A549 (cell line): Measurements from ENCODE around the gene NTM. TPM values are rescaled to one million over a fixed set of nuclear protein-coding genes. Genes with fewer than 3 reads are reported as not detected.

Experiments used
- ATAC-seq, 2 experiments: fragments of 200-7000 bp in 1 of 2; fragments of >200 bp in 1 of 2; cut with Nextera tagmentation in 1 of 2; cut with Tn5 transposase in 1 of 2; 3 replicates each; pipeline versions ENCODE4 v1.8.0 to v1.9.1; 2018 to 2020; ENCODE audit warnings: mild to moderate bottlenecking in 1 of 2, moderate library complexity in 1 of 2
- CTCF ChIA-PET: fragments of 300-600 bp; sonication (Branson Sonifier 250); formaldehyde crosslinking; extraction: SDS; loops from one replicate; lab custom pipeline; 2021; ENCODE audit warnings: antibody characterized with exemption, inconsistent platforms; lab: Yijun Ruan, JAX
- POLR2A ChIA-PET: fragments of 350-600 bp; formaldehyde crosslinking; extraction: SDS; loops from one replicate; lab custom pipeline; 2021; ENCODE audit warnings: antibody characterized with exemption, inconsistent platforms; lab: Yijun Ruan, JAX
- DNase-seq, 2 experiments: peaks; one replicate each; pipeline versions ENCODE4 v3.0.0 to v3.0.0-alpha.2; 2011 to 2016; ENCODE audit warnings: low read depth in 1 of 2, low spot score in 1 of 2
- FAIRE-seq: peaks from 2 replicates; lab custom pipeline; 2011; peaks lifted over from hg19 to GRCh38; lab: Jason Lieb, UNC
- H3K27ac ChIP-seq, 2 experiments: fragments of >200 bp; sonication (Bioruptor Twin); formaldehyde crosslinking; 3 replicates each; pipeline ENCODE4 v1.5.1; 2016 to 2017
- H3K4me1 ChIP-seq: fragments of >200 bp; sonication (Bioruptor Twin); formaldehyde crosslinking; 3 replicates; pipeline ENCODE4 v1.6.1; 2016
- H3K4me2 ChIP-seq: fragments of >200 bp; sonication (Bioruptor Twin); formaldehyde crosslinking; 3 replicates; pipeline ENCODE4 v1.6.1; 2016
- H3K4me3 ChIP-seq: fragments of >200 bp; sonication (Bioruptor Twin); formaldehyde crosslinking; 3 replicates; pipeline ENCODE4 v1.5.1; 2016
- H3K9me3 ChIP-seq: fragments of >200 bp; sonication (Bioruptor Twin); formaldehyde crosslinking; 3 replicates; pipeline ENCODE4 v1.6.1; 2016
- ATOH8 ChIP-seq: fragments of 250-450 bp; sonication (Bioruptor Pico); IDR thresholded peaks from 2 replicates; pipeline ENCODE4 v1.5.0; 2020; ENCODE audit warnings: low read depth, mild to moderate bottlenecking, moderate library complexity
- CBX2 ChIP-seq: fragments of 200-600 bp; sonication (generic); IDR thresholded peaks from 2 replicates; pipeline ENCODE4 v1.6.1; 2016; ENCODE audit warnings: low read depth, mild to moderate bottlenecking, borderline replicate concordance
- CBX8 ChIP-seq: fragments of 200-600 bp; sonication (generic); IDR thresholded peaks from 2 replicates; pipeline ENCODE4 v1.6.1; 2016
- CHD2 ChIP-seq: fragments of 150-350 bp; IDR thresholded peaks from 2 replicates; pipeline ENCODE4 v1.6.1; 2014; ENCODE audit warnings: low read length; ENCODE audit not compliant: partially characterized antibody
- CHD4 ChIP-seq: fragments of 200-600 bp; sonication (generic); IDR thresholded peaks from 2 replicates; pipeline ENCODE4 v1.6.1; 2016; ENCODE audit warnings: antibody characterized with exemption, mild to moderate bottlenecking, borderline replicate concordance
- E2F6 ChIP-seq: IDR thresholded peaks from 2 replicates; pipeline ENCODE4 v1.6.1; 2012; ENCODE audit warnings: low read depth, borderline replicate concordance
- EHF ChIP-seq: fragments of 250-450 bp; sonication (Bioruptor Pico); IDR thresholded peaks from 2 replicates; pipeline ENCODE4 v1.5.0; 2020; ENCODE audit warnings: mild to moderate bottlenecking
- EHMT2 ChIP-seq: fragments of 200-600 bp; sonication (generic); IDR thresholded peaks from 2 replicates; pipeline ENCODE4 v1.6.1; 2016; ENCODE audit warnings: antibody characterized with exemption, low read depth, mild to moderate bottlenecking, moderate library complexity
- FOSL2 ChIP-seq, 2 experiments: fragments of 450-650 bp in 1 of 2; fragments of >200 bp in 1 of 2; sonication (Bioruptor Twin) in 1 of 2; formaldehyde crosslinking; IDR thresholded peaks; 2 replicates each; pipeline versions ENCODE4 v1.5.0 to v1.6.1; 2016 to 2020; ENCODE audit warnings: mild to moderate bottlenecking in 1 of 2, moderate library complexity in 1 of 2
- GATA3 ChIP-seq: IDR thresholded peaks from 2 replicates; pipeline ENCODE4 v1.6.1; 2012; ENCODE audit warnings: borderline replicate concordance
- HOXA7 ChIP-seq: fragments of 250-450 bp; sonication (Bioruptor Pico); IDR thresholded peaks from 2 replicates; pipeline ENCODE4 v1.5.0; 2020; ENCODE audit warnings: mild to moderate bottlenecking, moderate library complexity
- KDM1A ChIP-seq: fragments of 200-600 bp; sonication (generic); IDR thresholded peaks from 2 replicates; pipeline ENCODE4 v1.6.1; 2016; ENCODE audit warnings: low read depth, mild to moderate bottlenecking
- KDM5A ChIP-seq: fragments of 200-600 bp; sonication (generic); IDR thresholded peaks from 2 replicates; pipeline ENCODE4 v1.6.1; 2016; ENCODE audit warnings: antibody characterized with exemption, mild to moderate bottlenecking
- MAFK ChIP-seq: fragments of 450-650 bp; IDR thresholded peaks from 2 replicates; pipeline ENCODE4 v1.6.1; 2014; ENCODE audit not compliant: partially characterized antibody
- MAZ ChIP-seq: fragments of 150-350 bp; IDR thresholded peaks from 2 replicates; pipeline ENCODE4 v1.6.1; 2014; ENCODE audit warnings: antibody characterized with exemption, low read depth, low read length, borderline replicate concordance
- MYC ChIP-seq: IDR thresholded peaks from 2 replicates; pipeline ENCODE4 v1.6.1; 2012; ENCODE audit warnings: mild to moderate bottlenecking, inconsistent platforms, low read length, improper control_type of control experiment, borderline replicate concordance
- NFE2L2 ChIP-seq: fragments of 150-350 bp; conservative IDR thresholded peaks from 2 replicates; pipeline ENCODE4 v1.6.1; 2014; ENCODE audit warnings: low read length
- NR3C1 ChIP-seq: fragments of >200 bp; sonication (Bioruptor Twin); formaldehyde crosslinking; IDR thresholded peaks from 3 replicates; pipeline ENCODE4 v1.6.1; 2017
- PHF8 ChIP-seq: fragments of 200-600 bp; sonication (generic); IDR thresholded peaks from 2 replicates; pipeline ENCODE4 v1.6.1; 2016; ENCODE audit warnings: low read depth, mild to moderate bottlenecking, antibody characterized with exemption, moderate library complexity, borderline replicate concordance
- POLR2AphosphoS2 ChIP-seq: conservative IDR thresholded peaks from 2 replicates; pipeline ENCODE4 v1.6.1; 2012; ENCODE audit warnings: low read length, improper control_type of control experiment, inconsistent platforms
- RFX5 ChIP-seq: fragments of 450-650 bp; IDR thresholded peaks from 2 replicates; pipeline ENCODE4 v1.7.1; 2014; ENCODE audit warnings: antibody characterized with exemption, mild to moderate bottlenecking, moderate library complexity
- RNF2 ChIP-seq: fragments of 200-600 bp; sonication (generic); IDR thresholded peaks from 2 replicates; pipeline ENCODE4 v1.6.1; 2016; ENCODE audit warnings: low read depth, mild to moderate bottlenecking, antibody characterized with exemption, moderate library complexity, borderline replicate concordance
- SMC3 ChIP-seq: fragments of >200 bp; sonication (Bioruptor Twin); formaldehyde crosslinking; IDR thresholded peaks from 3 replicates; pipeline ENCODE4 v1.6.1; 2018; ENCODE audit warnings: inconsistent platforms
- ZC3H11A ChIP-seq: fragments of 450-650 bp; IDR thresholded peaks from 2 replicates; pipeline ENCODE4 v1.6.1; 2014; ENCODE audit warnings: antibody characterized with exemption, mild to moderate bottlenecking
- ZFP36 ChIP-seq: fragments of 450-650 bp; IDR thresholded peaks from 2 replicates; pipeline ENCODE4 v1.6.1; 2014; ENCODE audit warnings: borderline replicate concordance; ENCODE audit not compliant: partially characterized antibody
- WGBS: methylation state at CpG from one replicate; pipeline ENCODE4 v1.1.6; 2017; ENCODE audit errors: missing lambda C conversion rate; 5-methylcytosine and 5-hydroxymethylcytosine counted together
- polyA plus RNA-seq, 4 experiments: library from polyadenylated mRNA; depleted of rRNA in 3 of 4; stranded (reverse); fragments of >200 nt; fragmentation: RNase III in 1 of 4; extraction: RNeasy Plus Mini Kit Qiagen cat#74134 plus additional on column Dnase treatment in 1 of 4; gene quantifications; 2 replicates in 3 of 4; 3 replicates in 1 of 4; pipeline ENCODE4 v1.2.3, GENCODE V29; 2011 to 2017
- TF ChIP-seq, protein P1 (sequence below): fragments of 250-450 bp; sonication (Bioruptor Pico); IDR thresholded peaks from 2 replicates; pipeline ENCODE4 v1.5.0; 2021; ENCODE audit warnings: mild to moderate bottlenecking, moderate library complexity, borderline replicate concordance

NTM gene
- polyA plus RNA-seq, 2 of the 4 experiments (the other 2 are of a cell fraction) = not detected

DNA sequence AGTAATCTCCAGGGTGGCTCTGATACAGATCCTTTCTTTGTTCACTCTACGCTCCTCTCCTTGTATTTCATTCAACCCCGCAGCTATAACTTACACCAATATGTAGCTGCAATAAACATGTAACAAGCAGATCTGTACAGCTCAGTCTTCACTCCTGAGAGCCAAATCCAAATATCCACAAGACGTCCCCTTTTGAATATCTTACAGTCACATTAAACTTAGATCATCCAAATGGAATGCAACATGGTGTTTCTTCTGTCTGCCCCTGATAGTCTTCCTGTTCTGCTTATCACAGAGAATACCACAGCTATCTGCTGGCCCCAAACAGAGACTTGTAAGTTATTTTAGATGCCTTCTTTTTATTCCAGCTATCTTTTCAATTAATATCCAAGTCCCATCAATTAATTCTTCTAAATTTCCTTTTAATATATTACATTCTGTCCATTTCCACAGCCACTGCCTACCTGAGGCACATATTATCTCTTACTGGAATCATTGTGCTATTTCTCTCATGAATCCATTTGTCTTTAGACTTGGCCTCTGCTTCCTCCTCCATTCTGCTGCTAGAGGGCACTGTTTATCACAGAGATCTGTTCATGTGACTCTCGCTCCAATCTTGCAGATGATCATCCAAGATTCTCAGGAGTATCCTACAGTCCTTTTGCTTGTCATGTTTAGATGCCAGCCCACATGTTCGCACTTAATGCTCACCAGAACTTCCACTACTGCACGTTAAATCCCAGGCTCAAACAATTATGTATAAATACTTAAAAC lies 908.6 kb downstream of the NTM start:
- WGBS = 3% methylated on average over 6 of the region's 6 CpGs
- TF ChIP-seq SMC3 (no peak), CBX2 (no peak), KDM1A (no peak), MAZ (no peak), GATA3 (no peak), ZFP36 (no peak), E2F6 (no peak), FOSL2 (IDR thresholded peaks at IDR 0.05) (no peak), FOSL2 (CRISPR knock-in tag; IDR thresholded peaks at IDR 0.05) (no peak), NR3C1 (no peak), MYC (no peak), EHF (CRISPR knock-in tag) (no peak), CHD2 (no peak), EHMT2 (no peak), HOXA7 (CRISPR knock-in tag) (no peak)
- Histone ChIP-seq H3K4me1 (no peaks in the 10 kb centered on the region), H3K9me3 (no peaks in the 10 kb centered on the region), H3K4me2 (no peak overlapping the region), H3K4me3 (no peak overlapping the region), H3K27ac (no peak overlapping the region)
- CTCF ChIA-PET = no interaction called here
- no peak for ATAC-seq
- DNase-seq = peak in 1 of 2 experiments; percentile 0
- POLR2A ChIA-PET = no interaction called here
- no peak for FAIRE-seq

DNA sequence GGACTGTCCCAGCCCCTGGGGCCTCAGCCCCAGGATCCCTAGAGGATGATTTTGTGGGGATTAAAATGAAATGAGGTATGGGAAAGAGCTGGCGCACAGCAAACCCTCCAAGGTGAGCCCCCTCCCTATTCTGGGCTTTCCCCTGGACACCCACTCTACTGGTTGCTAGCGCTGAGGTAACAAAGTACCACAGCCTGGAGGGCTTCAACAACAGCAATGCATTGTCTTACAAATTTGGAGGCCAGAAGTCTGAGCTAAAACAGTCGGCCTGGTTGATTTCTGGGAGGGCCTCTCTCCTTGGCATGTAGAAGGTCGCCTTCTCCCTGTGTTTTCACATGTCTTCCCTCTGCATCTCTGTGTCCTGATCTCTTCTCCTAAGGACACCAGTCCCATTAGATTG lies 913.6 kb downstream of the NTM start:
- no peak overlapping the region for H3K4me3 ChIP-seq
- no peak for TF ChIP-seq RNF2
- TF ChIP-seq KDM5A = no peak
- TF ChIP-seq ATOH8 (CRISPR knock-in tag) = no peak
- no peak for TF ChIP-seq NR3C1
- no peak for TF ChIP-seq E2F6
- TF ChIP-seq GATA3 = no peak
- no peak for TF ChIP-seq MAFK
- no peak for TF ChIP-seq NFE2L2
- TF ChIP-seq, protein P1, sequence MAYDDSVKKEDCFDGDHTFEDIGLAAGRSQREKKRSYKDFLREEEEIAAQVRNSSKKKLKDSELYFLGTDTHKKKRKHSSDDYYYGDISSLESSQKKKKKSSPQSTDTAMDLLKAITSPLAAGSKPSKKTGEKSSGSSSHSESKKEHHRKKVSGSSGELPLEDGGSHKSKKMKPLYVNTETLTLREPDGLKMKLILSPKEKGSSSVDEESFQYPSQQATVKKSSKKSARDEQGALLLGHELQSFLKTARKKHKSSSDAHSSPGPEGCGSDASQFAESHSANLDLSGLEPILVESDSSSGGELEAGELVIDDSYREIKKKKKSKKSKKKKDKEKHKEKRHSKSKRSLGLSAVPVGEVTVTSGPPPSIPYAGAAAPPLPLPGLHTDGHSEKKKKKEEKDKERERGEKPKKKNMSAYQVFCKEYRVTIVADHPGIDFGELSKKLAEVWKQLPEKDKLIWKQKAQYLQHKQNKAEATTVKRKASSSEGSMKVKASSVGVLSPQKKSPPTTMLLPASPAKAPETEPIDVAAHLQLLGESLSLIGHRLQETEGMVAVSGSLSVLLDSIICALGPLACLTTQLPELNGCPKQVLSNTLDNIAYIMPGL (CRISPR knock-in tag) = no peak
- no peak for TF ChIP-seq SMC3
- no peak for TF ChIP-seq ZC3H11A
- TF ChIP-seq CBX8 = no peak
- TF ChIP-seq RFX5 = no peak
- TF ChIP-seq CHD4 = no peak
- TF ChIP-seq POLR2AphosphoS2 = no peak
- TF ChIP-seq CHD2 = no peak
- no peak for TF ChIP-seq PHF8
- TF ChIP-seq, all 56 proteins: peak for 0
- DNase-seq (no peak), FAIRE-seq (no peak), ATAC-seq (no peak)
- H3K4me2 ChIP-seq = no peak overlapping the region
- H3K4me1 ChIP-seq = no peaks in the 10 kb centered on the region
- CTCF ChIA-PET = no interaction called here
- no peak overlapping the region for H3K27ac ChIP-seq
- 0% methylated on average over 4 of the region's 4 CpGs for WGBS
- no peaks in the 10 kb centered on the region for H3K9me3 ChIP-seq
- POLR2A ChIA-PET = no interaction called here
